Measurements from ENCODE around the gene CHTOP. TPM values are rescaled to one million over a fixed set of nuclear protein-coding genes. Genes with fewer than 3 reads are reported as not detected.

The CHTOP gene
- total and polyA plus RNA-seq, 2 of the 13 experiments (the other 11 are each of a cell fraction or from before 2014, with no cell fraction given) = 38.0 to 51.9 TPM

DNA sequence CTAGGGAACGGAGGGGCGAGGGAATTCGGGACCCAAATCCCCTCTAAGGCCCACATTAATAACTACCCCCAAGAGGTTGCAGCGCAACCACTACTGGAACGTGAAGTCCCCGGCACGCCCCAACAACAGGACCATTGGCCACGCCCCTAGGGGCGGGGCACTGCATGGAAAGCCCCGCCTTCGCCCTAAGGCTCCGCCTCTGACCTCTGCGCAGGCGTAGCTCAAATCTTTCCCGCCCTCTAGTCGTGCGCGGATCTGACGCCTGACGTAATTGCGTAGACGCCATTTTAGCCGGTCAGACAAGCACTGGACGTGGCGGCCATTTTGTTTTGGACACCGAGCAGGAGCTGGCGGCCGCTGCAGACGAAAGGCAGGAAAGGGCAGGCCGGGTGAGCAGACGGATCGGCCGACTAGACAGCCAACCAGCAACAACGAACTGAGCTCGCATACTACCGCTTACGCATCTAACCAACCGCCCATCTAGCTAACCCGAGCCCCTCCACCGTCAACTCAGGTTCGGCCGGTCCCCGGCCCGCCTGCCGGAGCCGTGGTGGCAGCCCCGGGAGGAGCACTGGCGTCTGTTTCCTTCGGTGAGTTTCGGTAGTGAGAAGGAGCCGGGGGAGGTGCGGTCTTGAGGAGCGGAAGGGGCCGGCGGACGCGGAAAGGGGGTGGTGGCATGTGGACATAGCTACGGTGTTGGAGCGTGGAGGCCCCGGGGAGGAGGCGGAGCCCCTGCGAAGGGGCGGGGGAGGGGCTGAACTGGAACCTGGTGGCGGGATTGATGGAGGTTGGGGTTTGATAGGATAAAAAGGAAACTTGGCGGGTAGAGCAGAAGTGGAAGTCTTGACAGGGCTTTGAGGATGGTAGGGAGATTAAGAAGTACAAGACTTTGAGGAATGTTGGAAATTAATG is at the start of gene CHTOP (continued):
- no peak for TF ChIP-seq ELF4 (CRISPR knock-in tag; IDR thresholded peaks at IDR 0.05; ENCODE audit: borderline replicate concordance)
- no peak for TF ChIP-seq ZNF180 (CRISPR knock-in tag; IDR thresholded peaks at IDR 0.05; ENCODE audit: borderline replicate concordance, low read depth)
- TF ChIP-seq ZNF337 (CRISPR knock-in tag; IDR thresholded peaks at IDR 0.05; ENCODE audit: borderline replicate concordance, low read depth) = no peak
- no peak for TF ChIP-seq ATM (IDR thresholded peaks at IDR 0.05; ENCODE audit: borderline replicate concordance)
- peak; percentile 79; the same call in 1 of the 2 replicates for TF ChIP-seq IRF9 (CRISPR knock-in tag; IDR thresholded peaks at IDR 0.05; ENCODE audit: borderline replicate concordance)
- TF ChIP-seq GATAD1 (CRISPR knock-in tag; IDR thresholded peaks at IDR 0.05) = peak; percentile 76
- no peak for TF ChIP-seq SMARCC2 (IDR thresholded peaks at IDR 0.05)
- TF ChIP-seq, protein P1, sequence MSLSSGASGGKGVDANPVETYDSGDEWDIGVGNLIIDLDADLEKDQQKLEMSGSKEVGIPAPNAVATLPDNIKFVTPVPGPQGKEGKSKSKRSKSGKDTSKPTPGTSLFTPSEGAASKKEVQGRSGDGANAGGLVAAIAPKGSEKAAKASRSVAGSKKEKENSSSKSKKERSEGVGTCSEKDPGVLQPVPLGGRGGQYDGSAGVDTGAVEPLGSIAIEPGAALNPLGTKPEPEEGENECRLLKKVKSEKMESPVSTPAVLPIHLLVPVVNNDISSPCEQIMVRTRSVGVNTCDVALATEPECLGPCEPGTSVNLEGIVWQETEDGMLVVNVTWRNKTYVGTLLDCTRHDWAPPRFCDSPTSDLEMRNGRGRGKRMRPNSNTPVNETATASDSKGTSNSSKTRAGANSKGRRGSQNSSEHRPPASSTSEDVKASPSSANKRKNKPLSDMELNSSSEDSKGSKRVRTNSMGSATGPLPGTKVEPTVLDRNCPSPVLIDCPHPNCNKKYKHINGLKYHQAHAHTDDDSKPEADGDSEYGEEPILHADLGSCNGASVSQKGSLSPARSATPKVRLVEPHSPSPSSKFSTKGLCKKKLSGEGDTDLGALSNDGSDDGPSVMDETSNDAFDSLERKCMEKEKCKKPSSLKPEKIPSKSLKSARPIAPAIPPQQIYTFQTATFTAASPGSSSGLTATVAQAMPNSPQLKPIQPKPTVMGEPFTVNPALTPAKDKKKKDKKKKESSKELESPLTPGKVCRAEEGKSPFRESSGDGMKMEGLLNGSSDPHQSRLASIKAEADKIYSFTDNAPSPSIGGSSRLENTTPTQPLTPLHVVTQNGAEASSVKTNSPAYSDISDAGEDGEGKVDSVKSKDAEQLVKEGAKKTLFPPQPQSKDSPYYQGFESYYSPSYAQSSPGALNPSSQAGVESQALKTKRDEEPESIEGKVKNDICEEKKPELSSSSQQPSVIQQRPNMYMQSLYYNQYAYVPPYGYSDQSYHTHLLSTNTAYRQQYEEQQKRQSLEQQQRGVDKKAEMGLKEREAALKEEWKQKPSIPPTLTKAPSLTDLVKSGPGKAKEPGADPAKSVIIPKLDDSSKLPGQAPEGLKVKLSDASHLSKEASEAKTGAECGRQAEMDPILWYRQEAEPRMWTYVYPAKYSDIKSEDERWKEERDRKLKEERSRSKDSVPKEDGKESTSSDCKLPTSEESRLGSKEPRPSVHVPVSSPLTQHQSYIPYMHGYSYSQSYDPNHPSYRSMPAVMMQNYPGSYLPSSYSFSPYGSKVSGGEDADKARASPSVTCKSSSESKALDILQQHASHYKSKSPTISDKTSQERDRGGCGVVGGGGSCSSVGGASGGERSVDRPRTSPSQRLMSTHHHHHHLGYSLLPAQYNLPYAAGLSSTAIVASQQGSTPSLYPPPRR (CRISPR knock-in tag; IDR thresholded peaks at IDR 0.05; ENCODE audit: borderline replicate concordance) = peak; percentile 67
- TF ChIP-seq TFDP2 (CRISPR knock-in tag; IDR thresholded peaks at IDR 0.05) = peak; percentile 94
- TF ChIP-seq, protein P2, sequence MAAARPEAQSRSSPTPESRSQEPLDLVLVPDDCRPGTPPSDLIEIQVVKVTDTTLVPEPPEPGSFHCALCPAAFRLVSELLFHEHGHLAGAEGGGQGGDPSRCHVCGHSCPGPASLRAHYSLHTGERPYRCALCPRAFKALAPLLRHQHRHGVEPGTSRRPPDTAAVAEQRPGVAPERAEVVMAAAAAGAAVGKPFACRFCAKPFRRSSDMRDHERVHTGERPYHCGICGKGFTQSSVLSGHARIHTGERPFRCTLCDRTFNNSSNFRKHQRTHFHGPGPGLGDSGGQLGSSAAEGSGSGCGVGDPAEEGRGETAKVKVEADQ (CRISPR knock-in tag; IDR thresholded peaks at IDR 0.05; ENCODE audit: borderline replicate concordance) = peak; percentile 70; the same call in 1 of the 2 replicates
- peak; percentile 87 for TF ChIP-seq SALL1 (CRISPR knock-in tag; IDR thresholded peaks at IDR 0.05)
- no peak for TF ChIP-seq ZNF263 (CRISPR knock-in tag; IDR thresholded peaks at IDR 0.05)
- TF ChIP-seq, protein P3, sequence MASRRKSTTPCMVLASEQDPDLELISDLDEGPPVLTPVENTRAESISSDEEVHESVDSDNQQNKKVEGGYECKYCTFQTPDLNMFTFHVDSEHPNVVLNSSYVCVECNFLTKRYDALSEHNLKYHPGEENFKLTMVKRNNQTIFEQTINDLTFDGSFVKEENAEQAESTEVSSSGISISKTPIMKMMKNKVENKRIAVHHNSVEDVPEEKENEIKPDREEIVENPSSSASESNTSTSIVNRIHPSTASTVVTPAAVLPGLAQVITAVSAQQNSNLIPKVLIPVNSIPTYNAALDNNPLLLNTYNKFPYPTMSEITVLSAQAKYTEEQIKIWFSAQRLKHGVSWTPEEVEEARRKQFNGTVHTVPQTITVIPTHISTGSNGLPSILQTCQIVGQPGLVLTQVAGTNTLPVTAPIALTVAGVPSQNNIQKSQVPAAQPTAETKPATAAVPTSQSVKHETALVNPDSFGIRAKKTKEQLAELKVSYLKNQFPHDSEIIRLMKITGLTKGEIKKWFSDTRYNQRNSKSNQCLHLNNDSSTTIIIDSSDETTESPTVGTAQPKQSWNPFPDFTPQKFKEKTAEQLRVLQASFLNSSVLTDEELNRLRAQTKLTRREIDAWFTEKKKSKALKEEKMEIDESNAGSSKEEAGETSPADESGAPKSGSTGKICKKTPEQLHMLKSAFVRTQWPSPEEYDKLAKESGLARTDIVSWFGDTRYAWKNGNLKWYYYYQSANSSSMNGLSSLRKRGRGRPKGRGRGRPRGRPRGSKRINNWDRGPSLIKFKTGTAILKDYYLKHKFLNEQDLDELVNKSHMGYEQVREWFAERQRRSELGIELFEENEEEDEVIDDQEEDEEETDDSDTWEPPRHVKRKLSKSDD (CRISPR knock-in tag; IDR thresholded peaks at IDR 0.05; ENCODE audit: low read depth) = peak; percentile 99
- TF ChIP-seq ZNF749 (CRISPR knock-in tag; IDR thresholded peaks at IDR 0.05; ENCODE audit: borderline replicate concordance) = no peak
- TF ChIP-seq SIN3B (IDR thresholded peaks at IDR 0.05; ENCODE audit: low read length) = no peak

Data from HepG2 (cell line).